ENCODE results near the gene PARD3.

Gene PARD3

GRCh38 chr10:34249634-34250033, 565.5 kb downstream of the PARD3 start:
- H2AFZ ChIP-seq (ENCODE audit: low read depth, low read length, severe bottlenecking) = no peak overlapping the region
- no peak overlapping the region for H3K9ac ChIP-seq (ENCODE audit: low read length)
- H3K9me2 ChIP-seq (replicated peaks; ENCODE audit: insufficient read depth, low read length) = no peaks in the 10 kb centered on the region
- no peak overlapping the region for H3K27ac ChIP-seq (ENCODE audit: low read depth, low read length)
- H3K36me3 ChIP-seq (ENCODE audit: low read length) = no peaks in the 10 kb centered on the region
- H4K20me1 ChIP-seq (ENCODE audit: low read depth, low read length) = no peaks in the 10 kb centered on the region
- H3K27me3 ChIP-seq (ENCODE audit: low read length) = no peaks in the 10 kb centered on the region
- no peak overlapping the region for H3K4me3 ChIP-seq (ENCODE audit: insufficient read depth, low read length, poor library complexity, severe bottlenecking)
- H3K9me3 ChIP-seq (ENCODE audit: insufficient read depth, low read length) = no peaks in the 10 kb centered on the region
- H3F3A ChIP-seq (ENCODE audit: insufficient read depth) = no peaks in the 10 kb centered on the region
- TF ChIP-seq EZH2phosphoT487 (conservative IDR thresholded peaks at IDR 0.05; ENCODE audit: low read length) = no peak
- no peak overlapping the region for H3K4me2 ChIP-seq (ENCODE audit: low read depth, low read length, poor library complexity, severe bottlenecking)
- no peaks in the 10 kb centered on the region for H3K79me2 ChIP-seq (ENCODE audit: insufficient read depth, low read length)

GRCh38 chr10:34247560-34247959, 567.5 kb downstream of the PARD3 start:
- Histone ChIP-seq H2AFZ (ENCODE audit: low read depth, low read length, severe bottlenecking) (no peak overlapping the region), H3K4me2 (ENCODE audit: low read depth, low read length, poor library complexity, severe bottlenecking) (no peak overlapping the region), H3K27me3 (ENCODE audit: low read length) (no peaks in the 10 kb centered on the region), H3K79me2 (ENCODE audit: insufficient read depth, low read length) (no peaks in the 10 kb centered on the region), H3K36me3 (ENCODE audit: low read length) (no peaks in the 10 kb centered on the region), H3K9ac (ENCODE audit: low read length) (no peak overlapping the region), H3K4me3 (ENCODE audit: insufficient read depth, low read length, poor library complexity, severe bottlenecking) (no peak overlapping the region), H3K9me2 (replicated peaks; ENCODE audit: insufficient read depth, low read length) (no peaks in the 10 kb centered on the region), H3K27ac (ENCODE audit: low read depth, low read length) (no peak overlapping the region), H4K20me1 (ENCODE audit: low read depth, low read length) (no peaks in the 10 kb centered on the region), H3F3A (ENCODE audit: insufficient read depth) (no peaks in the 10 kb centered on the region), H3K9me3 (ENCODE audit: insufficient read depth, low read length) (no peaks in the 10 kb centered on the region)
- TF ChIP-seq EZH2phosphoT487 (conservative IDR thresholded peaks at IDR 0.05; ENCODE audit: low read length) (no peak), CTCF (IDR thresholded peaks at IDR 0.05; ENCODE audit: insufficient read depth, low read length, poor library complexity, severe bottlenecking) (no peak)

- no peaks in the 10 kb centered on the region for H4K20me1 ChIP-seq (ENCODE audit: low read depth, low read length)
- no peak overlapping the region for H3K27ac ChIP-seq (ENCODE audit: low read depth, low read length)
- H3K4me3 ChIP-seq (ENCODE audit: insufficient read depth, low read length, poor library complexity, severe bottlenecking) = no peak overlapping the region
- H3K9me2 ChIP-seq (replicated peaks; ENCODE audit: insufficient read depth, low read length) = no peaks in the 10 kb centered on the region
- H3K36me3 ChIP-seq (ENCODE audit: low read length) = no peaks in the 10 kb centered on the region
- no peaks in the 10 kb centered on the region for H3K9me3 ChIP-seq (ENCODE audit: insufficient read depth, low read length)
- no peaks in the 10 kb centered on the region for H3K27me3 ChIP-seq (ENCODE audit: low read length)
- H3K79me2 ChIP-seq (ENCODE audit: insufficient read depth, low read length) = no peaks in the 10 kb centered on the region
- no peak overlapping the region for H3K4me2 ChIP-seq (ENCODE audit: low read depth, low read length, poor library complexity, severe bottlenecking)
- no peaks in the 10 kb centered on the region for H3F3A ChIP-seq (ENCODE audit: insufficient read depth)
- no peak for TF ChIP-seq EZH2phosphoT487 (conservative IDR thresholded peaks at IDR 0.05; ENCODE audit: low read length)
- no peak for TF ChIP-seq CTCF (IDR thresholded peaks at IDR 0.05; ENCODE audit: insufficient read depth, low read length, poor library complexity, severe bottlenecking)
- no peak overlapping the region for H3K9ac ChIP-seq (ENCODE audit: low read length)
- no peak overlapping the region for H2AFZ ChIP-seq (ENCODE audit: low read depth, low read length, severe bottlenecking)
These were observed 570.2 kb downstream of the PARD3 start for GRCh38 chr10:34244756-34245484.

GRCh38 chr10:34241226-34242000, 573.7 kb downstream of the PARD3 start:
- Histone ChIP-seq H3K9me3 (ENCODE audit: insufficient read depth, low read length) (no peaks in the 10 kb centered on the region), H3F3A (ENCODE audit: insufficient read depth) (no peaks in the 10 kb centered on the region), H3K9ac (ENCODE audit: low read length) (no peak overlapping the region), H2AFZ (ENCODE audit: low read depth, low read length, severe bottlenecking) (no peak overlapping the region), H3K4me3 (ENCODE audit: insufficient read depth, low read length, poor library complexity, severe bottlenecking) (no peak overlapping the region), H3K79me2 (ENCODE audit: insufficient read depth, low read length) (no peaks in the 10 kb centered on the region), H4K20me1 (ENCODE audit: low read depth, low read length) (no peaks in the 10 kb centered on the region), H3K9me2 (replicated peaks; ENCODE audit: insufficient read depth, low read length) (no peaks in the 10 kb centered on the region), H3K4me2 (ENCODE audit: low read depth, low read length, poor library complexity, severe bottlenecking) (no peak overlapping the region), H3K27ac (ENCODE audit: low read depth, low read length) (no peak overlapping the region), H3K27me3 (ENCODE audit: low read length) (no peaks in the 10 kb centered on the region), H3K36me3 (ENCODE audit: low read length) (no peaks in the 10 kb centered on the region)
- no peak for TF ChIP-seq EZH2phosphoT487 (conservative IDR thresholded peaks at IDR 0.05; ENCODE audit: low read length)
- TF ChIP-seq CTCF (IDR thresholded peaks at IDR 0.05; ENCODE audit: insufficient read depth, low read length, poor library complexity, severe bottlenecking) = no peak
